OCI-LY1 (cell line): ENCODE data around the gene BEND6.

ENCODE experiments used
- EZH2 ChIP-seq: fragments of 200-600 bp; sonication (generic), shearing (Covaris generic); IDR thresholded peaks from 2 replicates; pipeline ENCODE4 v1.8.0; 2017; ENCODE audit warnings: borderline replicate concordance, mixed run types, mild to moderate bottlenecking, antibody characterized with exemption, low read length, moderate library complexity, mixed read lengths
- TF ChIP-seq, protein P1 (sequence below): fragments of 200-600 bp; sonication (generic), shearing (Covaris generic); IDR thresholded peaks from 2 replicates; pipeline ENCODE4 v1.5.1; 2017; ENCODE audit warnings: mild to moderate bottlenecking, antibody characterized with exemption, low read length, moderate library complexity, mixed read lengths

DNA sequence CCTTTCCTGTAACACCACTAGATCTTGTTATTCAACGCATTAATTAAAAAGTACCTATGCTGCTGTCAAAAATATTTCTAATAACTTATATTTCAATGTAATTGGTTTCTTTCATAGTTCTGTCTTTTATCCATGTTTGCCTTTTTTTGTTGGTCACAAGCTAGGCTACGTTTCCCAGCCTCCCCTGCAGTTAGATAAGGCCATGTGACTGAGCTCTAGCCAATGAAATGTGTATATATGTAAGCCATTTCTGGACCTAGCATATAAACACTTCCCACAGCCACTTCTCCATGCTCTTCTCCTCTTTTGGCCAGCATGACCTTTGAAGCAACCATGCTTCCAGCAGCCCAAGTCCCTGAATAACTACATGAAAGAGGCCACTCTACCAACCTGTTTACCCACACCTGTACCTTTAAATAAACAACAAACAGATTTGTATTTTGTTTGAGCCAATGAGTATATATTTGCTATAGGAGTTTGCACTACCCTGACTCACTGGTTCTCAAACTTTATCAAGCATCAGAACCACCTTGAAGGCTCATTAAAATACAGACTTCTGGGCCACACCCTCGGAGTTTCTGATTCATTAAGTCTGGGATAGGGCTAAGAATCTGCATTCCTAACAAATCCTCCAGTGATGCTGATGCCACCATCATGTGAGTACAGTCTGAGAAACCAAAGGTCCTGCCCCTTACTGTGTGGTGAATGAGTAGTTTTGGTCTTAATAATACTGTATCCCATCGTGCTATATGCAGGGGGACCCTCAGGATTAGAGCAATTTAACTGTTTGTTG lies 45.6 kb upstream of the BEND6 start:
- TF ChIP-seq, protein P1, sequence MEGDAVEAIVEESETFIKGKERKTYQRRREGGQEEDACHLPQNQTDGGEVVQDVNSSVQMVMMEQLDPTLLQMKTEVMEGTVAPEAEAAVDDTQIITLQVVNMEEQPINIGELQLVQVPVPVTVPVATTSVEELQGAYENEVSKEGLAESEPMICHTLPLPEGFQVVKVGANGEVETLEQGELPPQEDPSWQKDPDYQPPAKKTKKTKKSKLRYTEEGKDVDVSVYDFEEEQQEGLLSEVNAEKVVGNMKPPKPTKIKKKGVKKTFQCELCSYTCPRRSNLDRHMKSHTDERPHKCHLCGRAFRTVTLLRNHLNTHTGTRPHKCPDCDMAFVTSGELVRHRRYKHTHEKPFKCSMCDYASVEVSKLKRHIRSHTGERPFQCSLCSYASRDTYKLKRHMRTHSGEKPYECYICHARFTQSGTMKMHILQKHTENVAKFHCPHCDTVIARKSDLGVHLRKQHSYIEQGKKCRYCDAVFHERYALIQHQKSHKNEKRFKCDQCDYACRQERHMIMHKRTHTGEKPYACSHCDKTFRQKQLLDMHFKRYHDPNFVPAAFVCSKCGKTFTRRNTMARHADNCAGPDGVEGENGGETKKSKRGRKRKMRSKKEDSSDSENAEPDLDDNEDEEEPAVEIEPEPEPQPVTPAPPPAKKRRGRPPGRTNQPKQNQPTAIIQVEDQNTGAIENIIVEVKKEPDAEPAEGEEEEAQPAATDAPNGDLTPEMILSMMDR: no peak
- TF ChIP-seq EZH2: no peak
